WTC11 (cell line): ENCODE data around the gene TYRP1. TPM values are rescaled to one million over a fixed set of nuclear protein-coding genes. Genes with fewer than 3 reads are reported as not detected.

Experiments
- ATAC-seq: fragments of 200-7000 bp; cut with Tn5 transposase; 2 replicates; pipeline ENCODE4 v1.10.0; 2021; ENCODE audit warnings: mild to moderate bottlenecking, moderate library complexity
- CTCF ChIA-PET: fragments of 300-600 bp; sonication (Branson Sonifier 250); formaldehyde crosslinking; loops from one replicate; lab custom pipeline; 2021; ENCODE audit warnings: antibody characterized with exemption; lab: Charles Lee
- POLR2A ChIA-PET: fragments of 350-600 bp; sonication (Branson Sonifier 250); formaldehyde crosslinking; loops from one replicate; lab custom pipeline; 2021; ENCODE audit warnings: antibody characterized with exemption; lab: Charles Lee
- DNase-seq: peaks from one replicate; pipeline ENCODE4 v3.0.0; 2021; ENCODE audit warnings: low spot score
- H3K27ac Mint-ChIP-seq: 2 replicates; pipeline ENCODE4 v1.8.0; 2021; ENCODE audit warnings: mixed read lengths
- H3K27me3 Mint-ChIP-seq: 2 replicates; pipeline ENCODE4 v1.8.0; 2021; ENCODE audit warnings: low read depth, mild to moderate bottlenecking, moderate library complexity, mixed read lengths
- H3K36me3 Mint-ChIP-seq: 2 replicates; pipeline ENCODE4 v1.8.0; 2021; ENCODE audit warnings: mixed read lengths
- H3K4me1 Mint-ChIP-seq: 2 replicates; pipeline ENCODE4 v1.8.0; 2022; ENCODE audit warnings: mixed read lengths
- H3K4me3 Mint-ChIP-seq: 2 replicates; pipeline ENCODE4 v1.8.0; 2021; ENCODE audit warnings: mild to moderate bottlenecking, moderate library complexity, mixed read lengths
- H3K9me3 Mint-ChIP-seq: 2 replicates; pipeline ENCODE4 v1.8.0; 2021; ENCODE audit warnings: mixed read lengths
- CREB1 ChIP-seq: sonication (generic); formaldehyde crosslinking; IDR thresholded peaks from 2 replicates; pipeline ENCODE4 v1.8.0; 2023; ENCODE audit warnings: mild to moderate bottlenecking, missing genetic modification reagents
- EMX1 ChIP-seq: fragments of 250-450 bp; sonication (Bioruptor Pico); IDR thresholded peaks from 2 replicates; pipeline ENCODE4 v1.8.0; 2021; ENCODE audit warnings: mild to moderate bottlenecking
- FOXP1 ChIP-seq: sonication (generic); formaldehyde crosslinking; IDR thresholded peaks from 2 replicates; pipeline ENCODE4 v1.8.0; 2022; ENCODE audit warnings: missing genetic modification reagents, mild to moderate bottlenecking, moderate library complexity, borderline replicate concordance
- GRHL2 ChIP-seq: fragments of 250-450 bp; sonication (Bioruptor Pico); IDR thresholded peaks from 2 replicates; pipeline ENCODE4 v1.8.0; 2022; ENCODE audit warnings: mild to moderate bottlenecking, moderate library complexity; ENCODE audit not compliant: insufficient replicate concordance, severe bottlenecking
- MXD4 ChIP-seq: fragments of 250-450 bp; sonication (Bioruptor Pico); IDR thresholded peaks from 2 replicates; pipeline ENCODE4 v1.8.0; 2021; ENCODE audit warnings: mild to moderate bottlenecking, moderate library complexity, borderline replicate concordance
- NFATC4 ChIP-seq: fragments of 250-450 bp; sonication (Bioruptor Pico); IDR thresholded peaks from 2 replicates; pipeline ENCODE4 v1.9.0; 2021; ENCODE audit warnings: mild to moderate bottlenecking
- NFE2L1 ChIP-seq: sonication (generic); formaldehyde crosslinking; IDR thresholded peaks from 2 replicates; pipeline ENCODE4 v1.8.1; 2023; ENCODE audit warnings: missing genetic modification reagents
- PRRX2 ChIP-seq: fragments of 250-450 bp; sonication (Bioruptor Pico); IDR thresholded peaks from 2 replicates; pipeline ENCODE4 v1.8.0; 2021; ENCODE audit warnings: mild to moderate bottlenecking
- ZBTB21 ChIP-seq: sonication (generic); formaldehyde crosslinking; IDR thresholded peaks from 2 replicates; pipeline ENCODE4 v1.8.1; 2023; ENCODE audit warnings: mild to moderate bottlenecking, missing genetic modification reagents, borderline replicate concordance
- ZNF263 ChIP-seq: sonication (generic); formaldehyde crosslinking; IDR thresholded peaks from 2 replicates; pipeline ENCODE4 v1.8.1; 2022; ENCODE audit warnings: low read depth, mild to moderate bottlenecking, moderate library complexity, missing genetic modification reagents
- total RNA-seq: library from RNA; stranded (reverse); gene quantifications from 3 replicates; pipeline ENCODE4 v1.2.3, GENCODE V29; 2021
- TF ChIP-seq, protein P1 (sequence below): sonication (generic); formaldehyde crosslinking; IDR thresholded peaks from 2 replicates; pipeline ENCODE4 v1.8.0; 2023; ENCODE audit warnings: mild to moderate bottlenecking, missing genetic modification reagents
- TF ChIP-seq, protein P2 (sequence below): fragments of 250-450 bp; sonication (Bioruptor Pico); conservative IDR thresholded peaks from 2 replicates; pipeline ENCODE4 v1.9.0; 2021; ENCODE audit warnings: mild to moderate bottlenecking
- TF ChIP-seq, protein P3 (sequence below): sonication (generic); formaldehyde crosslinking; IDR thresholded peaks from 2 replicates; pipeline ENCODE4 v1.8.1; 2023; ENCODE audit warnings: mild to moderate bottlenecking, missing genetic modification reagents
- TF ChIP-seq, protein P4 (sequence below): sonication (generic); formaldehyde crosslinking; IDR thresholded peaks from 2 replicates; pipeline ENCODE4 v1.8.1; 2022; ENCODE audit warnings: low read depth, missing genetic modification reagents, borderline replicate concordance
- TF ChIP-seq, protein P5 (sequence below): fragments of 250-450 bp; sonication (Bioruptor Pico); IDR thresholded peaks from 2 replicates; pipeline ENCODE4 v1.9.0; 2021; ENCODE audit warnings: mild to moderate bottlenecking

TYRP1 gene
- total RNA-seq, 1 experiment from 2014 or later: 0.31 TPM

DNA sequence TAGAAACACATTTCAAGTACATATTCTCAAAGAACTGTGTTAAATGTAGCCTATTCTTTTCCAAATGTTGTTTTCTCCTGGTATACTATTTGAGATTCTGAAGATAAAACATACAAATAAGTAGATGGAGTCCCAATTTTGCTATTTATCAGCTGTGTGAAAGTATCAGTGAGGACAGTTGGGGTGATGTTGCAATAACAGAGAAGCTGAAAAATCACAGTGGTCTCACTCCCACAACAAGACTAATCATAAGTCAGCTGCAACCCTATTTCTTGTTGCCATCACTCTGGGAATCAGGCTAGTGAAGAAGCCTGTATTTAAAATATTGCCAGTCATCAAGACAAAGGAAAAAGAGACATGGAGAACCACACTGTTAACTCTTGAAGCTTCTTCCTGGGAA is 55.8 kb downstream of the TYRP1 start:
- Mint-ChIP-seq H3K9me3 (no peaks in the 10 kb centered on the region), H3K4me1 (no peaks in the 10 kb centered on the region), H3K4me3 (no peak overlapping the region), H3K27ac (no peak overlapping the region), H3K27me3 (no peaks in the 10 kb centered on the region), H3K36me3 (no peaks in the 10 kb centered on the region)
- ATAC-seq: no peak
- ChIA-PET POLR2A (no interaction called here), CTCF (no interaction called here)
- no peak for DNase-seq
- TF ChIP-seq, protein P1, sequence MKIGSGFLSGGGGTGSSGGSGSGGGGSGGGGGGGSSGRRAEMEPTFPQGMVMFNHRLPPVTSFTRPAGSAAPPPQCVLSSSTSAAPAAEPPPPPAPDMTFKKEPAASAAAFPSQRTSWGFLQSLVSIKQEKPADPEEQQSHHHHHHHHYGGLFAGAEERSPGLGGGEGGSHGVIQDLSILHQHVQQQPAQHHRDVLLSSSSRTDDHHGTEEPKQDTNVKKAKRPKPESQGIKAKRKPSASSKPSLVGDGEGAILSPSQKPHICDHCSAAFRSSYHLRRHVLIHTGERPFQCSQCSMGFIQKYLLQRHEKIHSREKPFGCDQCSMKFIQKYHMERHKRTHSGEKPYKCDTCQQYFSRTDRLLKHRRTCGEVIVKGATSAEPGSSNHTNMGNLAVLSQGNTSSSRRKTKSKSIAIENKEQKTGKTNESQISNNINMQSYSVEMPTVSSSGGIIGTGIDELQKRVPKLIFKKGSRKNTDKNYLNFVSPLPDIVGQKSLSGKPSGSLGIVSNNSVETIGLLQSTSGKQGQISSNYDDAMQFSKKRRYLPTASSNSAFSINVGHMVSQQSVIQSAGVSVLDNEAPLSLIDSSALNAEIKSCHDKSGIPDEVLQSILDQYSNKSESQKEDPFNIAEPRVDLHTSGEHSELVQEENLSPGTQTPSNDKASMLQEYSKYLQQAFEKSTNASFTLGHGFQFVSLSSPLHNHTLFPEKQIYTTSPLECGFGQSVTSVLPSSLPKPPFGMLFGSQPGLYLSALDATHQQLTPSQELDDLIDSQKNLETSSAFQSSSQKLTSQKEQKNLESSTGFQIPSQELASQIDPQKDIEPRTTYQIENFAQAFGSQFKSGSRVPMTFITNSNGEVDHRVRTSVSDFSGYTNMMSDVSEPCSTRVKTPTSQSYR: no peak
- TF ChIP-seq EMX1: no peak

DNA sequence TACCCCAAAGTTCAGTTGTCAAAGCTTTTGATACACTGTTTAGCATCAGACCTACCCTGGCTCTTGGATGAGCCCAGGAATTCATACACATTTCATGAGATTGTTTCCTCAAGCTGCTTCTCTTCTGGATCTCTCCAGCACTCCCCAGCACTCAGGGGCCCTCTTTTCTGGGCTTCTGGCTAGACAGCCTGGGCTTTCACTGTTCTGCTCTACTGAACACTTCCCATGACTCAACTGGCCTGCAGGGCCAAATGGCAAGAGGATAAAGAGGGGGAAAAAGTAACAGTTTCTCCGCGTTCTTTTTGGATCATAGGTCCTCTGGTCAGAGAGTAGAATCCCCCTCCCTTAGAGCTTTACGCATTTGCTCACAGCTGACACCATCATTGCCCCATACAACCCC is 60.7 kb downstream of the TYRP1 start:
- ChIA-PET CTCF (no interaction called here), POLR2A (no interaction called here)
- DNase-seq (no peak), ATAC-seq (no peak; the same call in 1 of the 2 replicates)
- Mint-ChIP-seq H3K27ac (no peak overlapping the region), H3K36me3 (no peaks in the 10 kb centered on the region), H3K27me3 (no peaks in the 10 kb centered on the region), H3K9me3 (no peaks in the 10 kb centered on the region), H3K4me1 (no peaks in the 10 kb centered on the region), H3K4me3 (no peak overlapping the region)
- TF ChIP-seq, protein P2, sequence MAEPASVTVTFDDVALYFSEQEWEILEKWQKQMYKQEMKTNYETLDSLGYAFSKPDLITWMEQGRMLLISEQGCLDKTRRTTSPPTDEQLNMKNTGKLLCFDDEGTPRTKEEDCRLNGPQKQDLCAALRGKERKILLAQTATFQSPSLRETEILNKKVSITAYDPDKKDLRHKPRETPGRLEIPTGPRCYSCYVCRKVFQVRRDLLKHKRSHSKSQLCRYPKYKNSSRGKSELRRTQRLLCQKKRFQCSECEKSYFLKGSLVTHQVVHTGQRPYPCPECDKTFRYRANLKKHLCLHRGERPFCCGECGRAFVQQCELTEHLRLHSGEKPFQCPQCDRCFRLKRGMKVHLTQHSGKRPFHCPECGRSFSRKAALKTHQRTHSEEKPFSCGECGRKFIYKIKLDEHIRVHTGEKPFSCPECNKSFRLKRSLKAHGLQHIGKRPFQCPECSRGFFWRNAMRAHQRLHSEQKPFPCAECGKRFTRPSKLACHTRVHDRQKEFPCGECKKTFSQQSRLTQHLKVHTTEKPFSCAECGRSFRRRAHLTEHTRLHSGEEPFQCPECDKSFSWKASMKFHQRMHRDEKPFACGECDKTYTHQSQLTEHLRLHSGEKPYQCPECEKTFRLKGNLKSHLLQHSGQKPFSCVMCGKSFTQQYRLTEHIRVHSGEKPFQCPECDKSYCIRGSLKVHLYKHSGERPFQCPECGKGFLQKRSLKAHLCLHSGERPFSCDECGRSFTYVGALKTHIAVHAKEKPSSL: no peak
- TF ChIP-seq CREB1 (no peak), NFATC4 (CRISPR knock-in tag) (no peak), MXD4 (CRISPR knock-in tag) (no peak), GRHL2 (CRISPR knock-in tag) (no peak), ZNF263 (CRISPR knock-in tag) (no peak), ZBTB21 (CRISPR knock-in tag) (no peak), PRRX2 (CRISPR knock-in tag) (no peak), NFE2L1 (CRISPR knock-in tag) (no peak), FOXP1 (CRISPR knock-in tag) (no peak)
- TF ChIP-seq, protein P3, sequence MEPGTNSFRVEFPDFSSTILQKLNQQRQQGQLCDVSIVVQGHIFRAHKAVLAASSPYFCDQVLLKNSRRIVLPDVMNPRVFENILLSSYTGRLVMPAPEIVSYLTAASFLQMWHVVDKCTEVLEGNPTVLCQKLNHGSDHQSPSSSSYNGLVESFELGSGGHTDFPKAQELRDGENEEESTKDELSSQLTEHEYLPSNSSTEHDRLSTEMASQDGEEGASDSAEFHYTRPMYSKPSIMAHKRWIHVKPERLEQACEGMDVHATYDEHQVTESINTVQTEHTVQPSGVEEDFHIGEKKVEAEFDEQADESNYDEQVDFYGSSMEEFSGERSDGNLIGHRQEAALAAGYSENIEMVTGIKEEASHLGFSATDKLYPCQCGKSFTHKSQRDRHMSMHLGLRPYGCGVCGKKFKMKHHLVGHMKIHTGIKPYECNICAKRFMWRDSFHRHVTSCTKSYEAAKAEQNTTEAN (CRISPR knock-in tag): no peak
- TF ChIP-seq, protein P4, sequence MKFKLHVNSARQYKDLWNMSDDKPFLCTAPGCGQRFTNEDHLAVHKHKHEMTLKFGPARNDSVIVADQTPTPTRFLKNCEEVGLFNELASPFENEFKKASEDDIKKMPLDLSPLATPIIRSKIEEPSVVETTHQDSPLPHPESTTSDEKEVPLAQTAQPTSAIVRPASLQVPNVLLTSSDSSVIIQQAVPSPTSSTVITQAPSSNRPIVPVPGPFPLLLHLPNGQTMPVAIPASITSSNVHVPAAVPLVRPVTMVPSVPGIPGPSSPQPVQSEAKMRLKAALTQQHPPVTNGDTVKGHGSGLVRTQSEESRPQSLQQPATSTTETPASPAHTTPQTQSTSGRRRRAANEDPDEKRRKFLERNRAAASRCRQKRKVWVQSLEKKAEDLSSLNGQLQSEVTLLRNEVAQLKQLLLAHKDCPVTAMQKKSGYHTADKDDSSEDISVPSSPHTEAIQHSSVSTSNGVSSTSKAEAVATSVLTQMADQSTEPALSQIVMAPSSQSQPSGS (CRISPR knock-in tag): no peak
- TF ChIP-seq, protein P1: no peak
- TF ChIP-seq, protein P5, sequence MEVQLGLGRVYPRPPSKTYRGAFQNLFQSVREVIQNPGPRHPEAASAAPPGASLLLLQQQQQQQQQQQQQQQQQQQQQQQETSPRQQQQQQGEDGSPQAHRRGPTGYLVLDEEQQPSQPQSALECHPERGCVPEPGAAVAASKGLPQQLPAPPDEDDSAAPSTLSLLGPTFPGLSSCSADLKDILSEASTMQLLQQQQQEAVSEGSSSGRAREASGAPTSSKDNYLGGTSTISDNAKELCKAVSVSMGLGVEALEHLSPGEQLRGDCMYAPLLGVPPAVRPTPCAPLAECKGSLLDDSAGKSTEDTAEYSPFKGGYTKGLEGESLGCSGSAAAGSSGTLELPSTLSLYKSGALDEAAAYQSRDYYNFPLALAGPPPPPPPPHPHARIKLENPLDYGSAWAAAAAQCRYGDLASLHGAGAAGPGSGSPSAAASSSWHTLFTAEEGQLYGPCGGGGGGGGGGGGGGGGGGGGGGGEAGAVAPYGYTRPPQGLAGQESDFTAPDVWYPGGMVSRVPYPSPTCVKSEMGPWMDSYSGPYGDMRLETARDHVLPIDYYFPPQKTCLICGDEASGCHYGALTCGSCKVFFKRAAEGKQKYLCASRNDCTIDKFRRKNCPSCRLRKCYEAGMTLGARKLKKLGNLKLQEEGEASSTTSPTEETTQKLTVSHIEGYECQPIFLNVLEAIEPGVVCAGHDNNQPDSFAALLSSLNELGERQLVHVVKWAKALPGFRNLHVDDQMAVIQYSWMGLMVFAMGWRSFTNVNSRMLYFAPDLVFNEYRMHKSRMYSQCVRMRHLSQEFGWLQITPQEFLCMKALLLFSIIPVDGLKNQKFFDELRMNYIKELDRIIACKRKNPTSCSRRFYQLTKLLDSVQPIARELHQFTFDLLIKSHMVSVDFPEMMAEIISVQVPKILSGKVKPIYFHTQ: no peak
